Stimulated activated CD8-positive, alpha-beta memory T cell treated with anti-CD3 and anti-CD28 coated beads, Interleukin-12 subunit alpha, Interleukin-12 subunit beta, amount 100 ng/mL, for 4 hours (primary cell): ENCODE data around the gene ENG.
"Not testable (repeated sequence)": the region's sequence is repeated elsewhere in the genome, so short reads cannot be mapped to it uniquely, and the experiment has no call there.

Experiments used
- DNase-seq: peaks from one replicate; pipeline ENCODE4 v3.0.0-alpha.2; 2020; ENCODE audit warnings: low read depth

The ENG gene

DNA sequence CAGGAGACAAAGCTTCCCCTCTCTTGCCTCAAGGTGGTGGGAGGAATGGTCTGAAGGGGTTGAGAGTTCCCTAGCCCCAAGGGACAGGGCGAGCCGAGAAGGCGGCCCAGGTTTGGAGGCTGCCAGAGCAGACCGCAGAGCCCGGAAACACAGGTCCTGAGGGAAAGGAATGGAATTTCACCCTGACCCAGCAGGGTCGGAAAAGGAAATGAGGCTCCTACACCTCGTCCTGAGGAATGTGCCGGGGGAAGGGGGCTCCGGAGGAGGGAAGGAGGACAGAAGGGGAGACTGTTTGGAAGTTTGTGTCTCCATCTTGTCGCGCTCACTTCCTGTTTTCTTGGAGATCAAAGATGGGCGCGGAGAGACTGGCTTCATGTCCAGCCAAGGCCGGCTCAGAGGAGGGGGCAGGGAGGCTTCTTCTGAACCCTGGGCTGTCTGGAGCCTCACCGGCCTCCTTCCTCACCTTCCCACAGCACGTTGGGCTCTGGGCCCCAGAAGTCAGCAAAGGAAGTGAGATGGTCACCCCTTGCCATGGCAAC is 9.6 kb downstream of the ENG start:
- DNase-seq, result no peak

DNA sequence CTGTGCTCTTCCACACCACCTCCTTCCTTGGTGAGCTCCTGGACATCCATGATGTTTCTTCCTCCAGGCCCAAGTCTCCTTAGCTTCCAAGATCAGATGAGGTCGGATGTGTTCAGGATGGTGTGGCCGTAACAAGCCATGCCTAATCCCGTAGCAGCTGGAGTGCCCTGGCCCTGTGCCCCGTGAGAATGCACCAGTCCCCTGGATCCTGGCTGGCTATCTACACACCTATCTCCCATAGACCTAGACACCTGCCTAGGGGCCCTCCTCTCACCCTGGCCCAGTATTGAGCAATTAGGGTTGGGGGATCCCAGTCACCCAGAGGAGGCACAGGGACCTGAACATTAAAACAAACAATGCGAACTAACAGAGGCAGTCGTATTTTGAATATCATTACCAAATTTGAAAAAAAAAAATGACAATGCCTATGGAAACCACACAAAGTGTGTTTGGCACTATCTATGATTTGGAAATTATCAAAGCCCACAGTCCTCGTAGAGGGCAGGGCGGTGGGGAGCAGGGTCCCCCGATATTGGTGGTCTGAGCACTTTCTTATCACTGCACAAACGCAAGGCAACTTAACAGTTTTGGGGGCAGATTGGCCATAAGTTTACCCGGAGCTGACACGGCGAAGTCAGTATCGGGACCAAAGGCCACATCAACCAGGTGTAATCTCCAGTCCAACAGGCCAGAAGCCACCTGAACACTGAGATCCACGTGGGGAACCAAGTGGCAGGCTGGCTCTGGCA is 13.2 kb downstream of the ENG start:
- no peak for DNase-seq

DNA sequence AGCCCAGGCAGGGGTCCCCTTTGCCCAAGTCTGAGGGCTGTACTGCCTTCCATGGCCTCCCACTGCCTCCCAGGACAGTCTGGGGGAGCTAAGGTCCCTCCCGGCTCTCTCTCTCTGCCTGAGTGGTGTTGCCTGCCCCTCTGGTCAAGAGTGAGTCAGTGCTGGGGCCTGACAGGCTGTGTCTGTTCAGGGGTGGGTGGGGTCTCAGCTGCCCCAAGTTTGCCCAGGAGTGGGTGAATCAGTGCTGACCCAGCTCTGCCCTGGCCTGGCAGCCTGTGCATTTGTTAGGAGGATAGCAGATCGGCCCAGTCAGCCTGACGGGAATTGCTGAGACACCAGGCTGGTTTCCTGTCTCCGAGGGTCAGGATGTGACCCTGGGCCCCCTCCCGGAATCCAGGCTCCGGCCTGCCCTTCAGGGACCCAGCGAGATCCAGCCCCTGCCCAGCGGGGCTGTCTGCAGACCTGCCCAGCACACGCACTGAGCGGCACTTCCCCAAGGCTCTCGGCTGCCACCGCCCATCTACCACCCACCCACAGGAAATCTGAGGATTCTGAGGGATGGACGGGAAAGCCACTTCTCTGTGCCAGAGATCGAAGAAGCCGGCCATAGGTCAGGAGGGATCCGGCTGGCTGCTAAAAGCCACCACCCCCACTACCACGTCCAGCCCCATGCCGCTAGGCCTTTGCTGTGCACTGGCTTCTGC is 15.9 kb downstream of the ENG start:
- no peak for DNase-seq

DNA sequence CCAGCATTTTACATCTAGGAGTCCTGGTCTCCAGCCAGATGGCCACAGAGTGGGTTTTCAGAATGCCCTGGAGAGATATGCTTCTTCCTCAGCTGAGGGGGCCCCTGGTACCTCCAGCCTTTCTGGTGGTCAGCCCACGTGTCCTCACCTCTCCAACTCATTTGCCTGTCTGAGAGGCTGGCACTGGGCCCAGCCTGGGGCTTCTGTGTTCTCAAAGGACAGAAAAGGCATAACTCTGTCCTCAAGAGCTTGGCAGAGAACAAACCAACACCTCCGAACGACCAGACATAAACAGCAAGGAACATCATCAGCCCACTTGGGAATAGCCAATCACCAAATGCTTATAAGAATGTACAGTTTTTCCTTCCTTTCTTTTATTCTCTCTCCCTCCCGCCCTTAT is 17.1 kb downstream of the ENG start:
- no peak for DNase-seq

DNA sequence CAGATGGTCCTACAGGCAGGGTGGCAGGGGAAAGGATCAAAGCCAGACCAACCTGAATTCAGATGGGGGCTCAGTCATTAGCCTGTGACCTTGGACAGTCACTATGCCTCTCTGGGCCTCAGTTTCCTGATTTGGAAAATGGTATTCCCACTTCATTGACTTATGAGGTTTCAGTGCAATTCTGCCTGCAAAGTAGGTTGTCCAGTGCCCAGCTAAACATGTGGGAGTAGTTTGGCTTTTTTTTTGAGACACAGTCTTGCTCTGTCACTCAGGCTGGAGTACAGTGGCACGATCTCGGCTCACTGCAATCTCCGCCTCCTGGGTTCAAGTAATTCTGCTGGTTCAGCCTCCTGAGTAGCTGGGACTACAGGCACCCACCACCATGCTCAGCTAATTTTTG is 17.9 kb downstream of the ENG start:
- DNase-seq, result not testable (repeated sequence)

DNA sequence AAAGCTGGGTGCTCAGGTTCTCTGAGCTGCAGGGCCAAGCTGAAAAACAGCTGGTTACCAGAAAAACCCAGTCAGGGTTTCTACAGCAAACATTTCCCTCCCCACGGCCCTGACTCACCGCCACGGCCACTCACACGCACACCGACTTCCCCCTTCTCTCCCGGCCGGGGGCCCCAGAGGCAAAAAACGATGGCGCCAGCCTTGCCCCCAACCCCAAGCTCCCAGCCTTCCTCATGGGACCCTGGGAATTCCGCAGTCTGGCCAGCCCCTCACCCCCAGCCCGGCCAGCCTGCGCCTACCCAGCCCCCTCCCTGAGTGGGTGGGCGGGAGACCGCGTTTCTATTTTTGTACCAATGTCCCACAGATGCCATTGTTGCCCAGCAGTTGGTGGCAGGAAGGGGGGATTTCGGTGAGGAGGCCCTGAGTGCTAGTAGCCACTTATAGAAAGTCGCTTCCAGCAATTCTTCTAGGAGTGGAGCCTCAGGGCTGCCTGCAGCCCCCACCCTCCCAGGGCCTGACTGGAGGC is 18.4 kb downstream of the ENG start:
- no peak for DNase-seq

DNA sequence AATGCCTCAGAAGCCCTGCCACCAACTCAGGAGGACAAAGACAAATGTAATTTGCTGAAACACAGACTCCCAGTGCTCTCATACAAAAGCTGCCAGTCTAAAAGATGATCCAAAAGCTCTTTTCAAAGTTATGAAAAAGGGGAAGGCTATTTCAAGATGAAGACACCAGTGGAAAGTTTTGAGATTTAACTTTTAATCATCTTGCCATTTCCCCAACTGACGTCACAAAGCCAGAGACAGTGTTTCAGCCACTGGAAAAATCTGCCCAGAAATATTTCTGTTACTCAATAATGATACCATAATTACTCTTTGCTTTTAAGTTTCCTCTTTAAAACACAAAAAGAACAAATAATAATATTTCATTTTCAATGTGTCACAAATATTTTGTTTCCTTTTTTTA is 20.9 kb downstream of the ENG start:
- no peak for DNase-seq

DNA sequence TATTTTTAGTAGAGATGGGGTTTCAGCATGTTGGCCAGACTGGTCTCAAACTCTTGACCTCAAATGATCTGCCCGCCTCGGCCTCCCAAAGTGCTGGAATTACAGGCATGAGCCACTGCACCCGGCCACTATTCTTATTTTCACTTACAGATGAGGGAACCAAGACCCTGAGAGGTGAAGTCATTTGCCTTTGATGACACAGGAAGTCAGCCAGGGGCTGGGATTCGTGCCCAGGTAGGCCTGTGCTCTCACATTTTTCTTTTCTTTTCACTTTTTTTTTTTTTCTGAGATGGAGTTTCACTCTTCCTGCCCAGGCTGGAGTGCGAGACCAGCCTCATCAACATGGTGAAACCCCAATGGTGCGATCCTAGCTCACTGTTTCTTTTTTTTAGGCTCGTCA is 22.2 kb downstream of the ENG start:
- no peak for DNase-seq

DNA sequence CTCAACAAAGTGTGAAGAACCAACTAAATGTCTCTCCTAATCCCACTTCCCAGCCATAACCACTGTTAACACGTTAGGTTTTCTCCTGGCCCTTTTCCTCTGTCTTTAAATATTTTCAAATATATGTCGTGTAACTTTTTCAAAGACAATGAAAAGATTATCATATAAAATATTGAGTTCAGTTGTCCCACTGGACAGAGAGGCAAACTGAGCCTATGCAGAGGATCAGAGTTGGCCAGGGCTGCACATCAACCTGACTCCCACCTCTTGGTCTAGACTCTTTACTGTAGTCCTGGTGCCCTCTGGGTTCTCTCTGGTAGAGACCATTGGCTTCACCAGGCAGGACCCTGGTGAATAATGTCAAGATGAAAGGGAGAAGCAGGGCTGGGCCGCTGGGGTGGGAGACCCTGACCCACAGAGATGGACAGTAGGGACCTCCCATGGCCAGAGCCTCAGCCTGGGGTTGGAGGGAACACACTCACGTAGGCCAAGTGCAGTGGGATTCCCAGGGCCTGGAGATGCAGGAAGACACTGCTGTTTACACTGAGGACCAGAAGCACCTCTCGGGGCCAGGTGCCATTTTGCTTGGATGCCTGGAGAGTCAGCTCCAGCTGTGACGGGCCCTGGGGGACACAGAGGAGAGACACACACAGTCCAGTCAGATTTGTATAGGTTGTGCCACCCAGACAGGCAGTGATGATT is 25.1 kb downstream of the ENG start:
- DNase-seq, result no peak

DNA sequence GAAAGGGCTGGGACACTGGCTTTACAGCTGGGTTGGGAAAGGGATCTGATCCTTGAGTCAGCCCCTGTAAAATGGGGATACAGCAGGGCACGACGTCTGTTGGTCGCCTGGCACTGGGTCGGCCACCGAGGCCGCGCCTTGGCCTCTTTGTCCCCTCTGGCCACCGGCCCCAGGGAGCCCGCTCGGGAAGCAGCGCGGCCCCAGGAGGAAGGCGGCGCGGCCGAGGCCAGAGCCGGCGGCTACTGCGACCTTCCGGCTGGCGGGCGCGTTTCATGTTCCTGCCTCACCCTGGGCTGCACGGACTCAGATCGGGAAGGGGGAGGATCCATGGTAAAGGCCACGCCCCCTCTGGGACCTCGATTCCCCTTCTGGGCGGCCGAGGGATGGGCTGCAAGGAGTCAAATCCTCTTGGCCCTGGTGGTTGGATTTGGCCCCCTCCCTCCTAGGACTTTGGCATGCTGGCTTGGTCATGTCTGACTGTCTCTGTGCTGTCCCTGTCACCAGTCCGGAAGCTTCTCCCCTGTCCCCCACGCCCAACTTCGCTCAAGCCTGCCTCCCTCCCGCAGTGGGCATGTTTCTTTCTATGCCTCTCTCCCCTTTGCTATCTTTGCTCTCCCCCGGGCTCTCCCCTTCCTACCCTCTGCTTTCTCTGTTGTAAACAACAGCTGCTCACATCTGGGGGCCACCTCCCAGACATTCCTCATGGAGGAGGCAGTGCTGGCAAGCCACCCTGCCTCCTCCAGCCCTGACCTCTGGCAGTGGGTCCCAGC is 26.0 kb downstream of the ENG start:
- no peak for DNase-seq

DNA sequence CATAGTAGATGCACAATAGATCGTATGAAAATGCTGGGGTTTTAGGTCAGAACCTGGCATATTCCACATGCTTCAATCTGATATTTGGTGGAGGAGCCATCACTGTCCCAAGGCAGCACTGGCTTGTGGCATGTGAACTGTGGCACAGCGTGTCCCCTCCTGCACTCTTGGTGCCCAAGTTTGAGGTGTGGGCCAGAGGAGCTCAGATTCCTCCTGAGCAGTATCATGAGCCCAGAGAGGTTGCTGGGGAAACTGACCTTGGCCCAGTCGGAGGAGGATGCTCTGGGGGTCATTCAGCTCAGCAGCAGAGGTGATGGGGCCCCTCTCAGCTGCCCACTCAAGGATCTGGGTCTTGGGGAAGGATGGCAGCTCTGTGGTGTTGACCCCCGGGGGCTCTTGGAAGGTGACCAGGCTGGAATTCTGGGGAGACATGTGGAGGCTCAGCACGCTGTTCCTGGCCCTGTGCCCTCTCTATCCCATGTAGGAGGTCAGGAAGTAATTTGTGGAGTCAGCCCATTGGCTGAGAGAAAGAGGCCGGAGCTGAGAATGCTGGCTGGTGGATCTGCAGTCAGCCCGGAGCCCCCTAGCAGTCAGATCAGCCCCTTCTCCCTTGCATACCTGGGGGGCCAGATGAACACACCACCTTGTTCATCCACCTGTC is 28.1 kb downstream of the ENG start:
- no peak for DNase-seq

DNA sequence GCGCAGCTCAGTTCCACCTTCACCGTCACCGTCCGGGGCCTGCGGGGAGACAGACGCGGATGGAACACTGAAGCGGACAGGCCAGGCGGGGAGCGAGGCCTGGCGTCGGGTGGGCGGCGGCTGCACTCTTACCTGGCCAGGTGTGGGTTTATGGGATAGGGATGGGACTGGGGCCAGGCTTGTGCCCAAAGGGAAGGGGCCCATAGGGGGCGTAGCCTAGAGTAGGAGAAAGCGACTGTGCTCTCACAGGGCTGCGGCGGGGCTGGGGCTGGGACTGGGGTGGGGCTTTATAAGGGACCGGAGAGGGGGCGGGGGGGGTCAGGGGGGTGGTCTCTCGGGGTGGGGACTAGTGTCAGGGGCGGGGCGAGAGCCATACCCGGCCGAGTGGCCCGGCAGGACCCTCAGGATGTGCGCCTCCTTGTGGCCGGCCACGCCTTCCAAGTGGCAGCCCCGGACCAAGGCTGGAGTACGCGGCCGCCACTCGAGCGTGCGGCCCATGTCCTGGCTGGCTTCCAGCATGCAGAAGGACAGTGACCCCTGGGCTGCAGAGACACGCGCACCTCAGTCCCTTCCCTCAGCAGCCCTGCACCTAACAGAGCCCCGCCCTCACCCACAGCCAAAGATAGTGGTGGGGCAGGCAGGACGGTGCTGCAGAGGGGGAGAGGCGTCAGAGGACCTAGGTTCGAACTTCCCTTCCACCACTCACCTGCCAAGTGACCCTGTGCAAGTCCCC is 29.0 kb downstream of the ENG start:
- no peak for DNase-seq

DNA sequence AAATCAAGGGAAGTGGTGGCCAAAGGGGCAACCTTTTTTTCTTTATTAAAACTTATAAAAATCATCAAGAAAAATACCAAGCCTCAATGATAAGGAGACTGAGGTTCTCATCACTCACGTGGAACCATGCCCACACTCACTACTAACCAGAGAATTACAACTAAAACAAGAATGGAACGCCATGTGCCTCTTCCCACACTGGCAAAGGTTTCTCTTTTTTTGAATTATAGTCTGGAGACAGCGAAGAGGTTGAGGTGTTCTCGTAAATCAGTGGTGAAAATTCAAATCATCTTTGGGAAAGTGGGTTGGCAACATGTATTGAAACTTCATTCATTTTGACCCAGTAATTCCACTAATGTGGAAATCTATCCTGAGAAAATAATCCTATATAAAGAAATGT is 32.4 kb downstream of the ENG start:
- DNase-seq, result no peak

DNA sequence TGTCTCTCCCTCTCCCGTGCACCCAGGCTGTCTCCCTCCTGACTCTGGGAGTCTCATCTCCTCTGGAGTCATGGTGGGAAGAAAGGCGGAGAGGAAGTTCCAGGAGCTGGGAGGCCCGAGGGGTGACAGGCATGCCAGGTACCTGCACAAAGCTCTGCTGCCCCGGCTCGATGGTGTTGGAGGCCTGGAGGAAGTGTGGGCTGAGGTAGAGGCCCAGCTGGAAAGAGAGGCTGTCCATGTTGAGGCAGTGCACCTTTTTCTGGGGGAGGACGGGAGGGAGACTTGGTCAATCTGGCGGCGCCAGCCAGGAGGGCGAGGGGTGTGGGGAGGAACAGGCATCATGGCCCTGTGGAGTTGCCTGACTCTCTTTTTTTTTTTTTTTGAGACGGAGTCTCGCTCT is 35.9 kb downstream of the ENG start:
- no peak for DNase-seq

DNA sequence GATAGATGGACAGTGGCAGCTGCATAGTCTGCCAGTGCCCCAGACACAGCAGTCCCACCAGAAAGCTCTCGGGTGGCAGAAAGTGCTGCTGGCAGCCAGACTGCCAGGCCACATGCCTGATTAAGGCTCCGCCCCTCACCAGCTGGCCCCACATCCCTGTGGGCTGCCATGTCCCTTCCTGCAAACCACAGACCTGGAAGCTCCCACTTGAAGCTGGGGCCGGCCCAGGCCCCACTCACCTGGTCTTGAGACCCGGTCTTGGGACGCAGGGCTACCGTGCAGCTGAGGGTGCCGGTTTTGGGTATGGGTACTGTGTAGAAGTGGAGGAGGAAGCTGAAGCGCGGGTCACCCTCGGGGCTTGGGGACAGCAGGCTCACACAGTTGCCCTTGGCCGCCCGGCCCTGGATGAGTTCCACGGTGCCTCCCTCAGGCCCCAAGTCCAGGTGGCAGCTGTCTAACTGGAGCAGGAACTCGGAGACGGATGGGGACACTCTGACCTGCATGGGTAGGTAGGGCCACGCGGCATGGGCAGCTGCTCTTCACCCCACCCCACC is 36.5 kb downstream of the ENG start:
- DNase-seq, result no peak

DNA sequence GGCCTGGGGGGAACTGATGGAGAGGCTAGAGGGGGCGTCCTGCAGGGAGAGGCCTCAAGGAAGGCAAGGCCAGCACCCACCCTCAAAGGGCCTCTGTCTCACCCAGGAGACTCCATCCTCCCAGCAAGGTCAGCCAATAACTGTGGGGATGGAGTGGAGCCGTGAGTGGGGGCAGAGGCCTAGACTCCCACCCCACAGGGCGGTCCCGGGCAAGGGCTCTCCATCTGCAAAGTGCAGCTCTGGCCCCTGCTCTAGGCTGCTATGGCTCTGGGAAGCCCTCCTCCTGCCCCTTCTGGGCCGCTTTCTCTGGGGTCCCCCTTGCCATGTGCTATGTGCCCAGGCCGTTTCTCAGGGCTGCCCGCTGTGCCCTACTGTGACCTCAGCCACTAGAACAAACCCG is 37.7 kb downstream of the ENG start:
- no peak for DNase-seq

DNA sequence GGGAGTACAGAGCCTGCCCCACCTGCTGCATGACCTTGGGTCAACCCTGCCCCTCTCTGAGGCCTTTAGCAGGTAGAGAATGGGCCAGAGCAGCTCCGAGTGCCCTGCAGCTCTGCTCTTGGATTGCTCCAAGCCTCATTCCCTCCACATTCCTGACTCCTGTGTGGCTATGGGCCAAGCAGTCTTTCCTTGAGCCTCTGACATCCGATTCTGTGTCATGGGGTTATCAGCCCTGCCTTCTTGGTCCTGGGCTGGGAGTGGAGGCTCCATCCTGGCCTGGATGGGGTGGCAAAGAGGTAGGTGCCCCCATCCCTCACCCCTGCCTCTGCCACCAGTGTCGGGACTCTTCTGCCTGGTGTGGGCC is 38.1 kb downstream of the ENG start:
- no peak for DNase-seq

DNA sequence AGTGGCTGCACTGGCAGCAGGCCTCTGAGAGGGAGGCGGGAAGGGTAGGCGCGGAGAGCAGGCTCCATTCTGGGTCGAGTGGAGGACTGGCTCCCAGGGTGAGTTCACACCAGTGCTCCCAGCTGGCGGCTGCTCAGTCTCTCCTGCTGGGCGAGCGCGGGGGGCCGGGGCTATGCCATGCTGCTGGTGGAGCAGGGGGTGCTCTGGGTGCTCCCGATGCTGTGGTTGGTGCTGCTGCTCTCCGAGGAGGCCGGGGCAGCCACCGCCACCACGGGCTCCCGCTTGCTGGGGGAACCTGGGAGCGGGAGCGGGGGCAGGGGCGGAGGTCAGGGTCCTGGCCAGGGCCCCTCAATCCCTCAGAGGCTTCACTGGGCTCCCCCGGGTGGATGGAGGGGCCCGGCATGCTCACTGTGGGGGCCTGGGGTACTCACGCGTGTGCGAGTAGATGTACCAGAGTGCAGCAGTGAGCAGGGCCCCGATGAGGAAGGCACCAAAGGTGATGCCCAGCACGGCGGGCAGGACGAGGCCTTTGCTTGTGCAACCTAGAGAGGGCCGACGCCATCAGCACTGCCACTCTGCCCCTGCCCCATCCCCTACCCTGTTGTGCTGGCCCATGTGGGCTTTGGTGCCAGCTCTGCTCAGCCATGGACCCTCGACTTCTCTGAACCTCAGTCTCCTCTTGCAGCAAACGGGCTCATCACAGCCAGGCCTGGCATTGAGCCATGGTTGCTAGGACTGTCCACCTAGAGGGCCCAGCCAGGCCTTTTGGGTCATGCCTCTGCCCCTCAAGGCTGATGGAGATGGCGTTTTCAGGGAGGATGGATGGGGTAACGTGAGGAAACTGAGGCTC is 38.7 kb downstream of the ENG start:
- no peak for DNase-seq
